HCT116 (cell line): ENCODE data around the gene CSNK1E. TPM values are rescaled to one million over a fixed set of nuclear protein-coding genes. Genes with fewer than 3 reads are reported as not detected.

ENCODE experiments used
- ATAC-seq: fragments of 200-7000 bp; cut with Tn5 transposase; 2 replicates; pipeline ENCODE4 v1.9.1; 2020; ENCODE audit warnings: mild to moderate bottlenecking, moderate library complexity
- BruUV-seq: library from RNA; stranded (reverse); fragments of 400-500 nt; replicated peaks from 2 replicates; lab custom pipeline; 2021; lab: Mats Ljungman, UMichigan
- CTCF ChIA-PET: fragments of 300-600 bp; sonication (Branson Sonifier 250); formaldehyde crosslinking; loops from one replicate; lab custom pipeline; 2021; ENCODE audit warnings: antibody characterized with exemption; lab: Charles Lee
- POLR2A ChIA-PET: fragments of 300-600, 350-600 bp; sonication (Branson Sonifier 250); formaldehyde crosslinking; loops from one replicate; lab custom pipeline; 2021; ENCODE audit warnings: antibody characterized with exemption; lab: Charles Lee
- RAD21 ChIA-PET, 2 experiments: fragments of 300-600 bp; sonication (Branson Sonifier 250); formaldehyde crosslinking; loops; one replicate each; lab custom pipeline; 2023; ENCODE audit warnings: low total read pairs in 2 of 2; ENCODE audit not compliant: uncharacterized antibody in 2 of 2, unreplicated experiment in 2 of 2, low non-redundant PET in 1 of 2; lab: Charles Lee
- DNase-seq: peaks from one replicate; pipeline ENCODE4 v3.0.0-alpha.2; 2010; ENCODE audit warnings: low read depth, low spot score
- H2AFZ ChIP-seq: fragments of 200-600 bp; shearing (Covaris generic), sonication (generic); 2 replicates; pipeline ENCODE4 v1.6.1; 2017; ENCODE audit warnings: low read depth, mixed run types, mixed read lengths, antibody characterized with exemption, low read length; ENCODE audit not compliant: poor library complexity, severe bottlenecking
- H3K27ac ChIP-seq: 2 replicates; pipeline ENCODE4 v1.5.1; 2012; ENCODE audit warnings: low read depth, low read length
- H3K27me3 ChIP-seq: fragments of 200-600 bp; sonication (generic); 2 replicates; pipeline ENCODE4 v1.6.1; 2016; ENCODE audit warnings: mixed run types, low read length, mixed read lengths; ENCODE audit not compliant: insufficient read depth
- H3K36me3 ChIP-seq, 2 experiments: fragments of 200-500 bp in 1 of 2; fragments of 200-600 bp in 1 of 2; sonication (Bioruptor generic) in 1 of 2; sonication (generic) in 1 of 2; 2 replicates each; pipeline versions ENCODE4 v1.5.1 to v1.6.1; 2014 to 2016; ENCODE audit warnings: low read length in 2 of 2, inconsistent platforms in 1 of 2, mixed read lengths in 1 of 2, mixed run types in 1 of 2; ENCODE audit not compliant: insufficient read depth in 2 of 2, control insufficient read depth in 1 of 2
- H3K4me1 ChIP-seq, 2 experiments: fragments of 200-600 bp in 1 of 2; sonication (generic) in 1 of 2; 2 replicates each; pipeline versions ENCODE4 v1.5.1 to v1.6.1; 2012 to 2017; ENCODE audit warnings: low read length in 2 of 2, inconsistent platforms in 1 of 2, mild to moderate bottlenecking in 1 of 2, mixed read lengths in 1 of 2, mixed run types in 1 of 2, moderate library complexity in 1 of 2; ENCODE audit not compliant: insufficient read depth in 2 of 2, control insufficient read depth in 1 of 2
- H3K4me2 ChIP-seq: fragments of 200-600 bp; sonication (generic); 2 replicates; pipeline ENCODE4 v1.6.1; 2017; ENCODE audit warnings: mixed run types, low read length, mixed read lengths
- H3K4me3 ChIP-seq, 2 experiments: fragments of 200-600 bp in 1 of 2; sonication (generic) in 1 of 2; replicated peaks in 1 of 2; 2 replicates each; pipeline ENCODE4 v1.5.1; 2011 to 2016; ENCODE audit warnings: low read length in 2 of 2, control low read depth in 1 of 2, low read depth in 1 of 2, mild to moderate bottlenecking in 1 of 2, mixed read lengths in 1 of 2, mixed run types in 1 of 2
- H3K79me2 ChIP-seq: fragments of 200-600 bp; sonication (generic); 2 replicates; pipeline ENCODE4 v1.6.1; 2017; ENCODE audit warnings: mild to moderate bottlenecking, mixed run types, low read length, moderate library complexity, mixed read lengths; ENCODE audit not compliant: insufficient read depth
- H3K9ac ChIP-seq: fragments of 200-600 bp; sonication (generic); 2 replicates; pipeline ENCODE4 v1.6.1; 2016; ENCODE audit warnings: low read length, mixed read lengths
- H3K9me2 ChIP-seq: fragments of 200-600 bp; sonication (generic), shearing (Covaris generic); 2 replicates; pipeline ENCODE4 v1.6.1; 2017; ENCODE audit warnings: mixed run types, mild to moderate bottlenecking, moderate library complexity; ENCODE audit not compliant: insufficient read depth
- H3K9me3 ChIP-seq, 2 experiments: fragments of 200-500 bp in 1 of 2; fragments of 200-600 bp in 1 of 2; sonication (Bioruptor generic) in 1 of 2; sonication (generic) in 1 of 2; 2 replicates each; pipeline ENCODE4 v1.6.1; 2014 to 2017; ENCODE audit warnings: low read length in 2 of 2, mixed read lengths in 2 of 2, inconsistent platforms in 1 of 2, low read depth in 1 of 2, mild to moderate bottlenecking in 1 of 2, mixed run types in 1 of 2, moderate library complexity in 1 of 2; ENCODE audit not compliant: control insufficient read depth in 1 of 2, insufficient read depth in 1 of 2
- H4K20me1 ChIP-seq: fragments of 200-600 bp; sonication (generic), shearing (Covaris generic); 2 replicates; pipeline ENCODE4 v1.6.1; 2017; ENCODE audit warnings: mixed run types, mild to moderate bottlenecking, moderate library complexity; ENCODE audit not compliant: insufficient read depth
- ATF3 ChIP-seq: IDR thresholded peaks from 2 replicates; pipeline ENCODE4 v1.6.1; 2012
- CEBPB ChIP-seq: IDR thresholded peaks from 2 replicates; pipeline ENCODE4 v1.6.1; 2012; ENCODE audit warnings: low read depth
- ELF1 ChIP-seq: IDR thresholded peaks from 2 replicates; pipeline ENCODE4 v1.6.1; 2012; ENCODE audit warnings: low read depth, borderline replicate concordance
- EZH2 ChIP-seq: fragments of 200-600 bp; sonication (generic); IDR thresholded peaks from 2 replicates; pipeline ENCODE4 v1.6.1; 2017; ENCODE audit warnings: antibody characterized with exemption, mixed run types
- EZH2phosphoT487 ChIP-seq: fragments of 200-600 bp; IDR thresholded peaks from 2 replicates; pipeline ENCODE4 v1.6.1; 2018; ENCODE audit warnings: antibody characterized with exemption, borderline replicate concordance
- MAX ChIP-seq: IDR thresholded peaks from 2 replicates; pipeline ENCODE4 v1.6.1; 2012
- RAD21 ChIP-seq: IDR thresholded peaks from 2 replicates; pipeline ENCODE4 v1.6.1; 2012; ENCODE audit warnings: low read depth, mild to moderate bottlenecking
- REST ChIP-seq: IDR thresholded peaks from 2 replicates; pipeline ENCODE4 v1.6.1; 2012; ENCODE audit warnings: low read depth
- SIN3A ChIP-seq: IDR thresholded peaks from 2 replicates; pipeline ENCODE4 v1.6.1; 2012; ENCODE audit warnings: low read depth
- SRF ChIP-seq: IDR thresholded peaks from 2 replicates; pipeline ENCODE4 v1.6.1; 2012; ENCODE audit warnings: low read depth
- TCF7L2 ChIP-seq: IDR thresholded peaks from 2 replicates; pipeline ENCODE4 v1.7.0; 2011; ENCODE audit warnings: borderline replicate concordance, inconsistent platforms; ENCODE audit not compliant: insufficient read depth, insufficient read length; ENCODE audit errors: extremely low read depth
- YY1 ChIP-seq: IDR thresholded peaks from 2 replicates; pipeline ENCODE4 v1.6.1; 2011; ENCODE audit warnings: low read length, low read depth, moderate library complexity, mild to moderate bottlenecking; ENCODE audit not compliant: insufficient replicate concordance; ENCODE audit errors: extremely low read depth
- ZBTB33 ChIP-seq: IDR thresholded peaks from 2 replicates; pipeline ENCODE4 v1.6.1; 2011; ENCODE audit warnings: mild to moderate bottlenecking, low read length, moderate library complexity; ENCODE audit not compliant: insufficient replicate concordance; ENCODE audit errors: extremely low read depth
- intact Hi-C: fragments of 100-400 bp; cut with micrococcal nuclease; formaldehyde crosslinking; loops from 2 replicates; pipeline ENCODE4 v1.10.0; 2022
- total RNA-seq: library from RNA; stranded (reverse); gene quantifications from one replicate; pipeline ENCODE4 v1.2.1, GENCODE V29; 2021; ENCODE audit not compliant: unreplicated experiment

The CSNK1E gene
- total RNA-seq, 1 experiment from 2014 or later: 190 TPM

- TF ChIP-seq ZBTB33 (no peak), EZH2phosphoT487 (no peak)
Observed at GRCh38 chr22:38314051-38314932, 2.9 kb downstream of the CSNK1E start (continued).

GRCh38 chr22:38313384-38313955, 3.8 kb downstream of the CSNK1E start:
- peaks cover 18 to 36% of the 10 kb centered on the region in 2 experiments; a peak in 3 of 4 replicates for H3K36me3 ChIP-seq
- H4K20me1 ChIP-seq: peaks cover 23% of the 10 kb centered on the region; the same call in 1 of the 2 replicates
- no peak for DNase-seq
- no peak overlapping the region for H2AFZ ChIP-seq
- H3K27ac ChIP-seq: no peak overlapping the region; the same call in 1 of the 2 replicates
- H3K9me2 ChIP-seq: no peaks in the 10 kb centered on the region
- no peaks in the 10 kb centered on the region for H3K9me3 ChIP-seq
- H3K4me1 ChIP-seq: peaks cover 7 to 23% of the 10 kb centered on the region in 2 experiments
- ATAC-seq: no peak
- intact Hi-C loops: no loop called here
- no peak overlapping the region for H3K4me2 ChIP-seq
- H3K9ac ChIP-seq: no peak overlapping the region
- BruUV-seq: no TSS peak
- ChIA-PET POLR2A (no interaction called here), RAD21 (no interaction called here), CTCF (no interaction called here)
- H3K27me3 ChIP-seq: no peaks in the 10 kb centered on the region
- no peak overlapping the region for H3K4me3 ChIP-seq
- peaks cover 86% of the 10 kb centered on the region for H3K79me2 ChIP-seq
- TF ChIP-seq ZBTB33: no peak
- TF ChIP-seq REST: no peak
- TF ChIP-seq MAX: no peak
- no peak for TF ChIP-seq ELF1
- no peak for TF ChIP-seq SRF
- no peak for TF ChIP-seq EZH2
- TF ChIP-seq RAD21: no peak
- TF ChIP-seq EZH2phosphoT487: no peak
- TF ChIP-seq YY1: no peak
- no peak for TF ChIP-seq SIN3A
- TF ChIP-seq ATF3: no peak
- TF ChIP-seq TCF7L2: no peak
- no peak for TF ChIP-seq CEBPB
